A673 (cell line): Measurements from ENCODE around the gene SYT5.

Source experiments
- EZH2 ChIP-seq: fragments of 200-600 bp; sonication (generic); IDR thresholded peaks from 2 replicates; pipeline ENCODE4 v1.6.1; 2017; ENCODE audit warnings: borderline replicate concordance, low read depth, mild to moderate bottlenecking, mixed read lengths, antibody characterized with exemption, low read length; ENCODE audit not compliant: poor library complexity, severe bottlenecking
- TF ChIP-seq, protein P1 (sequence below): fragments of 300-800, 200-600 bp; sonication (generic); conservative IDR thresholded peaks from 2 replicates; pipeline ENCODE4 v1.5.1; 2017; ENCODE audit warnings: low read depth, mild to moderate bottlenecking, antibody characterized with exemption, low read length, moderate library complexity, mixed read lengths

DNA sequence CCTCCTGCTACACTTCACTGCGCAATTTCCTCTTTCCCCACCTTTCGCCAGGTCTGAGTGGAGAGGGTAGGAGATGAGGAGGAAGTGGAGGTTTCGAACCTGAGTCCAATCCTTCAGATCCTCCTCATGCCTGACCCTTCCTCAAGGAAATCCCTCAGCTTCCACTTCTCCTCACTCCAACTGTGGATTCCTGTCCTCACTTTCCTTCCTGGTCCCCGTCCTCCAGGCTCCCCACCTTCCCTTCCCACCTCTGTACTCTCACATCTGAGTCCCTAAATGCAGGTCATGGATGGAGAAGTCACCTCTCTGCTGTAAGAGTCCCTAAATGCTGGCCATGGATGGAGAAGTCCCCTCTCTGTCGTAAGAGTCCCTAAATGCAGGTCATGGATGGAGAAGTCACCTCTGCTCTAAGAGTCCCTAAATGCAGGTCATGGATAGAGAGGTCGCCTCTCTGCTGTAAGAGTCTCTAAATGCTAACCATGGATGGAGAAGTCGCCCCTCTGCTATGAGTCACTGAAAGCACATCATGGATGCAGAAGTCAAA, 45.4 kb upstream of the SYT5 start:
- TF ChIP-seq, protein P1, sequence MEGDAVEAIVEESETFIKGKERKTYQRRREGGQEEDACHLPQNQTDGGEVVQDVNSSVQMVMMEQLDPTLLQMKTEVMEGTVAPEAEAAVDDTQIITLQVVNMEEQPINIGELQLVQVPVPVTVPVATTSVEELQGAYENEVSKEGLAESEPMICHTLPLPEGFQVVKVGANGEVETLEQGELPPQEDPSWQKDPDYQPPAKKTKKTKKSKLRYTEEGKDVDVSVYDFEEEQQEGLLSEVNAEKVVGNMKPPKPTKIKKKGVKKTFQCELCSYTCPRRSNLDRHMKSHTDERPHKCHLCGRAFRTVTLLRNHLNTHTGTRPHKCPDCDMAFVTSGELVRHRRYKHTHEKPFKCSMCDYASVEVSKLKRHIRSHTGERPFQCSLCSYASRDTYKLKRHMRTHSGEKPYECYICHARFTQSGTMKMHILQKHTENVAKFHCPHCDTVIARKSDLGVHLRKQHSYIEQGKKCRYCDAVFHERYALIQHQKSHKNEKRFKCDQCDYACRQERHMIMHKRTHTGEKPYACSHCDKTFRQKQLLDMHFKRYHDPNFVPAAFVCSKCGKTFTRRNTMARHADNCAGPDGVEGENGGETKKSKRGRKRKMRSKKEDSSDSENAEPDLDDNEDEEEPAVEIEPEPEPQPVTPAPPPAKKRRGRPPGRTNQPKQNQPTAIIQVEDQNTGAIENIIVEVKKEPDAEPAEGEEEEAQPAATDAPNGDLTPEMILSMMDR = no peak
- no peak for TF ChIP-seq EZH2
